Stimulated activated CD8-positive, alpha-beta memory T cell treated with anti-CD3 and anti-CD28 coated beads, Interleukin-7, amount 100 ng/mL, for 24 hours (primary cell): ENCODE measurements around the gene PNKD.

Experiments
- DNase-seq: peaks from one replicate; pipeline ENCODE4 v3.0.0-alpha.2; 2020; ENCODE audit warnings: low read depth

Gene PNKD

DNA sequence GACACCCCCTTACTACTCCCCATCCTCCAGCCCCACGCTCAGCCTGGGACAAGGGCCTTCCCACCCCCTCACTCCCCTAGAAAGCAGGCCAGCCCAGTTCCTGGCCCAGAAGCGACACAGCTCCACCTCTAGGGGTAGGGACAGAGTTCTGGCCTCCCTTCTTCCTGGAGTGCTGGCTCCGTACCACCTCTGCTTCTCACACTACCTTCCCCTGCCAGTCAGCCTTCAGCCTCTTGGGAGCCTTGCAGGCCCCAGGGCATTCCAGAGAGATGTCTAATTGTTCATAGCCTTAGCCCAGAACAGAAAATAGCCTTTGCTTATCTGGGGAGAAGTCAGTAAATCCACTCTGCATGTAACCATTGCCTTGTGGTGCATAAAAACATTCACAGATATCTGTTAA, 73.3 kb downstream of the PNKD start:
- DNase-seq = no peak

DNA sequence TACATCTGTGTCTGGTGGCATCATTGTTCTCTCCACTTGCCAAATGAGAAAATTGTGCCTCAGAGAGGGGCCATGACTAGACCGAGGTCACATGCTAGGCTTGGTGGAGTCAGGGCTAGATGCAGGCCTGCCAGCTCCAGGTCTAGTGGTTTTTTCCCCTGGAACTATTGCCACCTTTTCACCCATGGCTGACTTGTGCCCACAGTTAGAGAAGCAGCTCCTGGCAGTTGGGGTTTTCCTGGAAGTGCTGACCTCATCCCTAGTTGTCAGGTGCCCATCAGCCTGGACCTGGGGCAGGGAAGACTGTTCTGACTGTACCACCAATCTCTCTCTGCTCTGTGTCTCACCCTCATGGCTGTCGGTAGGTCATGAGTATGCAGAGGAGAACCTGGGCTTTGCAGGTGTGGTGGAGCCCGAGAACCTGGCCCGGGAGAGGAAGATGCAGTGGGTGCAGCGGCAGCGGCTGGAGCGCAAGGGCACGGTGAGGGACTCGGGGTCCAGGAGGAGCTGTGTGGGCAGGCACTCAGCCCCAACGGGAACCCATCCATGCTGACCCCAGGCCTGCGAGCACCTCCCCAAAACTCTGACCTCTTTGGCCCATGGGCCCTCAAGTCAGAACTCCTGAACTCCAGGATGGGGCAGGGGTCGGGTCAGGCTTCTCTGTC, 73.9 kb downstream of the PNKD start:
- no peak for DNase-seq

DNA sequence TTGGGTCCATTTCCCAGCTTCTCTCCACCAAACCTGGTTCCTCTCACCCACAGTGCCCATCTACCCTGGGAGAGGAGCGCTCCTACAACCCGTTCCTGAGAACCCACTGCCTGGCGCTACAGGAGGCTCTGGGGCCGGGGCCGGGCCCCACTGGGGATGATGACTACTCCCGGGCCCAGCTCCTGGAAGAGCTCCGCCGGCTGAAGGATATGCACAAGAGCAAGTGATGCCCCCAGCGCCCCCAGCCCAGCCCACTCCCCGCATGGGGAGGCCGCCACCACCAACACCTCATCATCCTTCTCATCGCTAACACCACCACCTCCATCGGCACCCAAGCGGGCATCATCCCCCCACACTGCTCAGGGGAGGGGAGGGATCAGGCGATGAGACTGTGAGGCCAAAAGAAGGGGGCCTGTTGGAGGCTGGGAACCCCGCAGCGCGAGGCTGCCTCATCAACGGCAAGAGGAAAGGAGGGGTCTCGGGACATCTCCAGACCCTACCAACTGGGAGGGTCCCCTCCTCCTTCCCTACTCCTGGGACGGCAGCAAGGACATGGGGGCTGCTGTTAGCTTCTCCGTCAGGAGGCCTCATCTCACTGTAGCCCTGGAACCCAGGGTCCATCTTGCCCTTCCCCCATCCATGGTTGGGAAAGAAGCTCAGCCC, 74.6 kb downstream of the PNKD start:
- no peak for DNase-seq

DNA sequence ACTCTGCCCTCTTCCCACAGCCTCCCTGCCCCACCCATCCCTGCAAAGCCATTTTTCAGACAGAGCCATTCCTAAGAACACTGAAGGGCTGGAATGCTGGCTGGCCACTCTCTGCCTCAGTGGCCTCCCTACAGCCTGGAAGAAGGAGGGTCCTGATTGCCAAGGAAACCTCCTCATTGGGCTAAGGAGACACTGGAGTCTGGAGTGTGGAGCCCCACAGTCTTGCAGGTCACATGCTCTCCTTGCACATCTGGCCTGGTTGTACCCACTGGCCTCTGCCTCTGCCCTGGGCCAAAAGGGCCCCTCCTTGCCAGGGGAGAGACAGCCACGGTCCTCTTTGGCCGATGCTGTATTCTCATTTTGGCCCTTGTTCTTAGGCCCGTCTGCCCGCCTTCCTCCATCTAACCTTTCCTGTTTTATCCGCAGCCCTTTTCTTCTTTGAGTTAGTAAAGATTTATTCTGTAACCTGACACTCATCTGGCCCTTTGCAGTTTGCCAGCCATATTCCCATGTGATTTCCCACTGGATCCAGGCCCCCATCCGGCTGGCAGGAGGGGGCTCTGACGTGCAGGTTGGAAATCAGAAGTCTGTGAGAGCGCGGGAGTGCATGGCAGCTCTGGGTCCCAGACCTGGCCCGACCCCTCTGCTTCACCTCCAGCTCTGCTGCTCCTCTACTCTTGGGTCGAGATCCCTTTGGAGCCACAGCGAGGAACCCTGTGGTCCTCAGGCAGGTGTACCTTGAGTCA, 75.3 kb downstream of the PNKD start:
- DNase-seq = no peak

GRCh38 chr2:218347172-218347571, 76.9 kb downstream of the PNKD start:
- DNase-seq = no peak

GRCh38 chr2:218354045-218354444, 83.7 kb downstream of the PNKD start:
- no peak for DNase-seq

- DNase-seq = no peak
Measured at GRCh38 chr2:218354850-218355443, 84.6 kb downstream of the PNKD start.

DNA sequence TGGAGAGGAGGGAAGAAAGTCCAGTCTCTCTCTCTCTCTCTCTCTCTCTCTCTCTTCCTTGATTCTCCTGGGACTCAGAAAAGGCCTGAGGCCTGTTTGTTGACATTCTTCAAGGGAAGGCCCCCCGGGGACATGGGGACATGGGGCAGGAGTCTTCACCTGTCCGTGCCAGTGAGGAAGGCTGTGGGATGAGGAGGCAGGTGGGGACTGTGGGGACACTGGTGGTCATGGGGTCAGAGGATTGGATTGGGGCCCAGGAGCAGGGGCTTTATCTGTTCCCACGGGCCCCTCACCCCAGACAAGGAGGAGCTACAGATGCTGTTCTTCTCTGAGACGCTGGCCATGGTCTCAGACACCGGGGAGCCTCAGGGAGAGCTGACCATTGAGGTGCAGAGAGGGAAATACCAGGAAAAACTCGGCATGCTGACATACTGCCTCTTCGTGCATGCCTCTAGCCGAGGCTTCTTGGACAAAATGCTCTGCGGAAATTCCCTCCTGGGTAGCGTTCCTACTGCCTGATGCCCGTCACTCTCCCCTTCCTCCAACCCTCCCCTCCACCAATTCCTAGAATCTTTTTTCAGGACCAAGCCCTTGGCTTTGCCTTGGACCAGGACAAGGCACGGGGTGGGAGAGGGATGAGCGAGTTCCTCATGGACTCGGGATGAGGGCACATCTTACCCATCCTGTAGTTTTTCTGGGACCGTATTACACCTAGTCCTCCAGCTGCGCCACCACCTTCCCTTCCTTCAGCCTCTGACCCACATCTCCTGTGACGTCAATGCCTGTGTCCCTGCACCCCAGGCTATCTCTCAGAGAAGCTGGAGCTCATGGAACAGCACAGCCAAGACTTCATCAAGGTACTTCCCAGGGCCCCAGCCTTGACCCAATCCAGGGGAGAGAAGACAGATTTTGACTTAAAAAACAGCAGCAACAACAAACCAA, 87.2 kb downstream of the PNKD start:
- DNase-seq = no peak

DNA sequence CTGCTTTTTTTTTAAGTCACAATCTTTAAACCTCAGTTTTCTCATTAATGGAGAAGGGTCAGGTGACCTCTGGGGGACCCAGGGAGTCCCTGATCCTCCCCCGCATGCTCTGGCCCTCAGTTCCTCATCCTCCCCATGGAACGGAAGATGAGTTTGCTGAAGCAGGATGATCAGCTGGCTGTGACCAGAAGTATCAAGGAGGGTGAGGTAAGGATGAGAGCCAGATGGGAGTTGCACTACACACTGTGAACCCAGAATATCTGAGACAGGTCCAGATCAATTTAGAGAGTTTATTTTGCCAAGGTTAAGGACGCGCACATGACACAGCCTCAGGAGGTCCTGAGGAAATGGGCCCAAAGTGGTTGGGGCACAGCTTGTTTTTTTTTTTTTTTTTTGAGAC, 90.1 kb downstream of the PNKD start:
- DNase-seq = no peak

GRCh38 chr2:218362606-218363005, 92.3 kb downstream of the PNKD start:
- no peak for DNase-seq

DNA sequence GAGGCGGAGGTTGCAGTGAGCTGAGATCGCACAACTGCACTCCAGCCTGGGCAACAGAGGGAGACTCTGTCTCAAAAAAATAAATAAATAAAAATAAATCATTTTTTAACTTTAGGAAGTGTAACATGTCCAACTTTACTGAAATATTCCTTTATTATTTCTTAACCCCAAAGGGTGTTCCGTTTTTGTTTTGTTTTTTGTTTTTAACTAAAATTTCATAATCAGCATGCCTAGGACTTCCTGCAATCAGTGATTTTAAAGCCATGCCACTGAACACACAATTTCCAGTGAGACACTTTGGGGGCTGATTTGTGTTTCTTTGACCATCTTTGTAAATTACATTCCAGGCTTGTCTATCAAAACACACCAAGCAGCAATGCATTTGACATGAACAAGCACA, 93.4 kb downstream of the PNKD start:
- DNase-seq = no peak

DNA sequence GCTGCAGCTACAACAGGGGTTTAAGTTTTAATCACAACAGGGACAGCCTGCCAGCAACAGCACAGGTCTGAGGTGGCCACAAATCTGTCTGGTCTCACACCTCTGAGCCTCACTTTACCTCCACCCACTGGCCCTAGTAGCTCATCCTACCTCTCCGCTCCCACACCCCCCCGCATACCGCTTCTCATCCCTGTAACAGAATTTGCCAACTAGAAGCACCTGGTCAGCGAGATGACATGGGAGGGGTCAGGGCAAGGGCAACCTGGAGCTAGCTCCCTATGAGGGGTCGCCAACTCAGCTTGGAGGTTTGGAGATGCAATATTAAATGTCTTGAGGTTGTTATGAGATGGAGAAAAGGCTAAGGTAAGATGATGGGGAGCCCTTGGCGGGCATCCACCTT, 93.9 kb downstream of the PNKD start:
- no peak for DNase-seq

GRCh38 chr2:218366621-218367414, 96.5 kb downstream of the PNKD start:
- no peak for DNase-seq

DNA sequence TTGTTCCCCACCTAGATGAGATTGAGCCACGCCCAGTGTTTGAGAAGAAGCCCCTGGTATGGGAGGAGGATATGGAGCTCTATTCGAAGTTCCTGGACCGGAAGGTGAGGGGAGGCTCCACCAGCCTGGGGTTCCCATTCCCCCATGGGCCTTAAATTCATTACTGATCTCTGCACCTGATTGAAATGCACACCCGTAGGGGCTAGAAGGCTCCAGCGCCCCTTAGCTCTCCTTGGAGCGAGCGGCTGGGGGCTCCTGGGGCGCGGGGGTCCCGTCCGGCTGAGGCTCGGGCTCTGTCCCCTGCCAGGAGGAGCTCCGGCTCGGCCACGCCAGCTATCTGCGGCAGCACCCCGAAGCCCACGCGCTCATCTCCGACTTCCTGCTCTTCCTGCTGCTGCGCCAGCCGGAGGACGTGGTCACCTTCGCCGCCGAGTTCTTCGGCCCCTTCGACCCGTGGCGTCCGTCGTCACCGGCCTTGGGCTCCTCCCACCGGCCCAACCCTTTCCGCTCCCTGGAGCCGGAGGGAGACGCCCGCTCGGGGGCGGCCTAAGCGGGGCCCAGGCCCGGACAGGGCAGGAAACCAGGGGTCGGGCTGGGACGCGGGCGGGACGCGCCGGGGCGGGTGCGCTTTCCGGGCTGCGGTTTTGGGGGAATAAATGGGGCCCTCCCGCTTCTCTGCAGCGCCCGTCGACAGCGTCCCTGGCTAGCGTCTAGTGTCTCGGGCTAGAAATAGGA, 97.3 kb downstream of the PNKD start:
- peak; percentile 39 for DNase-seq

GRCh38 chr2:218368150-218368528, 97.8 kb downstream of the PNKD start:
- DNase-seq = no peak

GRCh38 chr2:218368621-218369153, 98.4 kb downstream of the PNKD start:
- no peak for DNase-seq

DNA sequence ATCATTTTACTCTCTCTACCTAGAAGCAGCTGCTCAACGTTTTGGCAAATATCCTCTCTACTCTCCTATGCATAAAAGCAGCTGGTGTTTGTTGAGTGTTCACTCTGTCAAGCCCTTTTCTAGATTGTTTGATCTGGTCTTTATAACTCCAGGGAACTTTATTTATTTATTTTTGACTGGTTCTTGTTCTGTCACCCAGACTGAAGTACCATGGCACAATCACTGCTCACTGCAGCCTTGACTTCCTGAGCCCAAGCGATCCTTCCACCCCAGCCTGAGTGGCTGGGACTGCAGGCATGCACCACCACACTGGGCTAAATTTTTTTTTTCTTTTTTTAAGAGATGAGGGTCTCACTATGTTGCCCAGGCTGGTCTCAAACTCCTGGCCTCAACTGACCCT, 99.0 kb downstream of the PNKD start:
- DNase-seq = no peak

DNA sequence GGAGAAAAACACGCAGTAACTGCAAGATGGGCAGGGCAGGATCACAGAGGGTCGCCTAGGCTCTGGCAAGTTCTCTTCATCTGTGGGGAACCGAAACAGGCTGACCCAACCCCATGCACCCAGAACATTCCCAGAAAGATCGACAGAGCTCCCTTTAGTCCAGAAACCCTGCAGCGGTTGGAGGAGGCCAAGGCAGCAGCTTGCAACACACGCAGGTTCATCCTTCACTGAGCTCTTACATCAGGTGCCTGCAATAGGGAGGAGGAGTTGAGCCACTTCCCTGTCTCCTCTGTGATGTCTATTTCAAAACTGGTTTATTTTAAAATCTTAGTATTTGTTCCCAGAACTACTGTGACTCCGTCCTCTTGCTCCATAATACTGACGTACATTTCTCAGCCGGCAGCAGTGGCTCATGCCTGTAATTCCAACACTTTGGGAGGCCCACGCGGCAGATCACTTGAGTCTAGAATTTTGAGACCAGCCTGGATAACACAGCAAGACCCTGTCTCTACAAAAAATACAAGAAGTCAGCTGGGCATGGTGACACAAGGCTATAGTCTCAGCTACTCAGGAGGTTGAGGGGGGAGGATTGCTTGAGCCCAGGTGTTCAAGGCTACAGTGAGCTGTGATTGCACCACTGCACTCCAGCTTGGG, 100.2 kb downstream of the PNKD start:
- no peak for DNase-seq

GRCh38 chr2:218371983-218372350, 101.6 kb downstream of the PNKD start:
- no peak for DNase-seq

DNA sequence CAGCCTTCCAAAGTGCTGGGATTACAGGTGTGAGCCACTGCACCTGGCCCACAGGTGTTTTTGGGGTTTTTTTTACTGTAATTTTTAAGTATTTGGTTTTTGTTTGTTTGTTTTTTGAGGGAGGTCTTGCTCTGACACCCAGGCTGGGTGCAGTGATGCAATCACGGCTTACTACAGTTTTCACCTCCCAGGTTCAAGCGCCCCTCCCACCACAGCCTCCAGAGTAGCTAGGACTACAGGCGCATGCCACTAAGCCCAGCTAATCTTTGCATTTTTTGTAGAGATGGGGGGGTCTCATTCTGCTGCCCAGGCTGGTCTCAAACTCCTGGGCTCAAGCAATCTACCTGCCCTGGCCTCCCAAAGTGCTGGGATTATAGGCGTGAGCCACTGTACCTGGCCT, 104.5 kb downstream of the PNKD start:
- DNase-seq = no peak
